Fibroblast of mammary gland (primary cell): ENCODE results near the gene IGSF23.

ENCODE experiments used
- DNase-seq: peaks from one replicate; pipeline ENCODE4 v3.0.0-alpha.2; 2010; ENCODE audit warnings: low read depth
- H3K4me3 ChIP-seq: 2 replicates; pipeline ENCODE4 v1.5.1; 2011; ENCODE audit warnings: low read depth, mild to moderate bottlenecking, low read length, moderate library complexity; ENCODE audit not compliant: control insufficient read depth
- TF ChIP-seq, protein P1 (sequence below): conservative IDR thresholded peaks from 2 replicates; pipeline ENCODE4 v1.5.1; 2011; ENCODE audit warnings: low read depth, low read length, inconsistent platforms; ENCODE audit not compliant: control insufficient read depth, insufficient read depth

Gene IGSF23

DNA sequence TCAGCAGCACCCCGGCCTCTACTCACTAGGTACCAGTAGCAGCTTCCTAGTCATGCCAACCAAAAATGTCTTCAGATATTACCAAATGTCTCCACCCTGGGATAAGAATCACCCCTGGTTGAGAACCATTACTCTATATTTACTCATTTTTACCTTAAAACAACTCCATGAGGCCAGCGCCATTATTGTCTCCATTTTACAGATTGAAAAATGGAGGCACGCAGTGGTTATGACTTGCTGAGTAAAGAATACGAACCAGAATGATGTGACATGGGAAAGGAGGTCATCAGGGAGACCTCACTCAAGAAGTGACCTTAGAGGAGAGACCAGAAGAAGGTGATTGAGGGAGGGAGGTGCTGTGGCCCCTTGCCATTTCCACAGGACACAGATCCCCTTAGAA lies 60.1 kb downstream of the IGSF23 start:
- H3K4me3 ChIP-seq, result no peak overlapping the region
- no peak for DNase-seq
- TF ChIP-seq, protein P1, sequence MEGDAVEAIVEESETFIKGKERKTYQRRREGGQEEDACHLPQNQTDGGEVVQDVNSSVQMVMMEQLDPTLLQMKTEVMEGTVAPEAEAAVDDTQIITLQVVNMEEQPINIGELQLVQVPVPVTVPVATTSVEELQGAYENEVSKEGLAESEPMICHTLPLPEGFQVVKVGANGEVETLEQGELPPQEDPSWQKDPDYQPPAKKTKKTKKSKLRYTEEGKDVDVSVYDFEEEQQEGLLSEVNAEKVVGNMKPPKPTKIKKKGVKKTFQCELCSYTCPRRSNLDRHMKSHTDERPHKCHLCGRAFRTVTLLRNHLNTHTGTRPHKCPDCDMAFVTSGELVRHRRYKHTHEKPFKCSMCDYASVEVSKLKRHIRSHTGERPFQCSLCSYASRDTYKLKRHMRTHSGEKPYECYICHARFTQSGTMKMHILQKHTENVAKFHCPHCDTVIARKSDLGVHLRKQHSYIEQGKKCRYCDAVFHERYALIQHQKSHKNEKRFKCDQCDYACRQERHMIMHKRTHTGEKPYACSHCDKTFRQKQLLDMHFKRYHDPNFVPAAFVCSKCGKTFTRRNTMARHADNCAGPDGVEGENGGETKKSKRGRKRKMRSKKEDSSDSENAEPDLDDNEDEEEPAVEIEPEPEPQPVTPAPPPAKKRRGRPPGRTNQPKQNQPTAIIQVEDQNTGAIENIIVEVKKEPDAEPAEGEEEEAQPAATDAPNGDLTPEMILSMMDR, result no peak

DNA sequence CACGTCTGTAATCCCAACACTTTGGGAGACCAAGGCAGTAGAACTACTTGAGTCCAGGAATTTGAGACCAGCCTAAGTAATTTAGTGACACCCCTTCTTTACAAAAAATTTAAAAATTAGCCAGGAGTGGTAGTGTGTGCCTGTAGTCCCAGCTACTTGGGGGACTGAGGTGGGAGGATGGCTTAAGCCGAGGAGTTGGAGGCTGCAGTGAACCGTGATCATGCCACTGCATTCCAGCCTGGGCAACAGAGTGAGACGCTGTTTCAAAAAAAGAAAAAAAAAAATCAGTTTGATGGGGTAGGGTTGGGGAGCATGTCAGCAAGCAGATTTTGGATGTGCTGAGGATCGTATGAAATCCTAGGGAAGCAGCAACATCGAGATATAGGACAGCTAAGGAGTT lies 62.2 kb downstream of the IGSF23 start:
- TF ChIP-seq, protein P1, result no peak
- DNase-seq, result no peak
- no peak overlapping the region for H3K4me3 ChIP-seq

DNA sequence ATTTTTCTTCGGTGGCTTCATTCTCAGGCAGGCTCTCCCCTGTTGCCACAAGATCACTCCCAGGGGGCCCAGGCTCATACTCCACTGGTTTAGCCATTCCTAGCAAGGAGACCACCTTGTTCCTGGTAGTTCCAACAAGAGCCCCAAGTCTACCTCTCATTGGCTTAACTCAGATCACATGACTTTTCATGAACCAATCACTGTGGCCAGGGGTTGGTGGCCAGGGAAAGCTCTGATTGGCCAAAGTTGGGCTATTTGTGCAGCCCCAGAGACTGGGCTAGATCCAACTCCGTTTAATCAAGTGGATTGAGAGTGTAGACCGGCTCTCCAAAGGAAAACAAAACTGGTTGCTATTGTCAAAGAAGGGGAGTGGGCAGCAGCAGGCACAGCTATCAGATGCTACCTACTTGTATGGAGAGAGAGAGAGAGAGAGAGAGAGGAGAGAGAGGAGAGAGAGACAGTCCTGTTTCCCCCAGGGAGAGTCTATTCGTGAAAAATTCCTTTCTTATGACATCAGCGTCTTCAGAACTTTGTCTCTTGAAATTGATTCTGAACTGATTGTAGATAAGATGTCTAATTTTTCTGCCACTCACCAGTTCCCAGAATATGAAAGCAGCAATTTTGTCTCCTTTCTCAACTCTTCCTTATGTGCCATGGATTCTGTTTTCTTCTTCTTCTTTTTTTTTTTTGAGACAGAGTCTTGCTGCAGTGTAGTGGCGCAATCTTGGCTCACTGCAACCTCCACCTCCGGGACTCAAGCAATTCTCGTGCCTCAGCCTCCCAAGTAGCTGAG lies 63.9 kb downstream of the IGSF23 start:
- DNase-seq, result peak; percentile 55
- no peak overlapping the region for H3K4me3 ChIP-seq
- TF ChIP-seq, protein P1, result no peak

DNA sequence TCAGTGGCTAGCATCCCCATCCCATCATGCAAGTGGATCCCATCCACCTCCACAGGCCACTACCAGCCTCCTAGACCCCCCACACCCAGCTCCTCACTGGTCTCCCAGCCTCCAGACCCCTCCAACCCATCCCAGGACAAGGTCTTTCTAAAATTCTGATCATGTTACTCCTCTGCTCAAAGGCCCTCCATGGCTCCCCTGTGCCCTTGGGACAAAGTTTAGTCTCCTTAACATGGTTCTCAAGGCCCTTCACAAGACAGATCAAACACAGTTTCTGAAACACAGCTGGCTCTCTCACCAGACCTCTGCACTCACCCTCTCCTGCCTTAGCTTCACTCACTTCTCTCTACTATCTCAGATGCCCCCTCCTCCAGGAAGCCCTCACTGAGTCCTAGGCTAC lies 67.2 kb downstream of the IGSF23 start:
- TF ChIP-seq, protein P1, result no peak
- DNase-seq, result no peak
- H3K4me3 ChIP-seq, result no peak overlapping the region

DNA sequence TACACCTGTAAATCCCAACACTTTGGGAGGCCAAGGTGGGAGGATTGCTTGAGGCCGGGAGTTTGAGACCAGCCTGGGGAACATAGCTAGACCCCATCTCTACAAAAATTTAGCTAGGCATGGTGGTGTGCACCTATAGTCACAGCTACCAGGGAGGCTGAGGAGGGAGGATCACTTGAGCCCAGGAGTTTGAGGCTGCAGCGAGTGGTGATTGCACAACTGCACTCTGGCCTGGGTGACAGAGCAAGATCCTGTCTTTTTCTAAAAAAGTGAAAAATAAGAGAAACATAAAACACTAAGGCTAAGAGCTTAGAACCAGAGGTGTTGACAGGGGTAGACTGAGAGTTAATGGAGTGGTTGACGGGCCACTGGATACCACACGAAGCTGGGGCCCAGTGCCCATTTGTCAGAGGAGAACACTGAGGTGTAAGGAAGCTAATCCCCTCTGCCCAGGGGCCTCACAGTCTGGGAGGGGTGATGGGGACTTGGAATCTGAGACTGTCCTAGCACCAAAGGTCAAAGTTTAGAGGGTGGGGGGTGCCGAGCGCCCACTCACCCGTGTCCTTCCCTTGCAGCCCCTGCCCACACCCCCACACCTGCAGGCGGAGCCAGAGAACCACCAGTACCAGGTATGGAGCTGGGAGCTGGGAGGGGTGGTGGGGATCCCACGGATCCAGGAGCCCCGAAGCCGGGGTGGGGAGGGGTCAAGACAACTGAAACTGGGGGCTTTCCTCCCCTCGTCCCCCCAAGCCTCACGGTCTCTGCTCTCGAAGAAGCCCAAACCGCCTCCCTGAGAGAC lies 68.8 kb downstream of the IGSF23 start:
- no peak for DNase-seq
- TF ChIP-seq, protein P1, result no peak
- H3K4me3 ChIP-seq, result no peak overlapping the region

DNA sequence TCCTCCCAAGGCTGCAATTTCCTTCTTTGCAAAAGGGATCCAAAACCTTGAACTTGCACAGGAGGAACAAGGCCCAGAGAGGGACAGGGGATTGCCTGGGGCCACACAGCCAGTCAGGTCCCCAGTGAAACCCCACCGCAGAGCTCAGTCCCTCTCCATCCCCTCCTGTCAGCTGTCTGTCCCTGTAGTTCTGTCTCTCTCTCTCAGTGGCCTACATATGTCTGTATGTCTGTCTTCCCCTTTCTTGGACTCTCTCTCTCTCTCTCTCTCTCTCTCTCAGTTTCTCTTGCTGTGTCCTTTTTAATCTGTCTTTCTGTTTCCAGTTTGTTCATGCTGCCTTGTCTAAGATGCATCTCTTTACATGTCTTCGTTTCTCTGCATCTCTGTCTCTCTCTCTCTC lies 69.4 kb downstream of the IGSF23 start:
- H3K4me3 ChIP-seq, result no peak overlapping the region
- TF ChIP-seq, protein P1, result no peak
- DNase-seq, result no peak
